ENCODE results near the gene UVRAG. TPM values are rescaled to one million over a fixed set of nuclear protein-coding genes. Genes with fewer than 3 reads are reported as not detected.

Gene UVRAG
- total and polyA plus RNA-seq, 2 of the 4 experiments (the other 2 are of a cell fraction): 5.6 to 10.9 TPM

GRCh38 chr11:75940911-75941310, 125.9 kb downstream of the UVRAG start:
- POLR2A ChIA-PET (ENCODE audit: unreplicated experiment): no interaction called here
- Histone ChIP-seq H3K36me3 (ENCODE audit: control insufficient read depth, insufficient read depth, low read length) (no peaks in the 10 kb centered on the region), H3K4me2 (ENCODE audit: low read depth, low read length) (no peak overlapping the region), H4K20me1 (ENCODE audit: insufficient read depth, low read length) (no peaks in the 10 kb centered on the region; the same call in 1 of the 2 replicates), H3K56ac (ENCODE audit: extremely low read depth, insufficient read depth, low read length) (no peak overlapping the region), H2AK9ac (replicated peaks; ENCODE audit: low read depth, low read length, poor library complexity) (no peak overlapping the region), H4K91ac (ENCODE audit: insufficient read depth, low read depth, low read length) (no peak overlapping the region), H3K4me3 (ENCODE audit: insufficient read depth, low read depth, low read length) (no peak overlapping the region), H4K5ac (ENCODE audit: low read depth, low read length) (no peak overlapping the region), H3K18ac (ENCODE audit: low read depth, low read length) (no peak overlapping the region), H3K27ac (ENCODE audit: insufficient read depth, low read length) (no peak overlapping the region), H2AFZ (replicated peaks; ENCODE audit: low read length, poor library complexity) (no peak overlapping the region), H3K4me1 (ENCODE audit: control insufficient read depth, insufficient read depth, low read length) (peaks cover 3% of the 10 kb centered on the region), H2AK5ac (ENCODE audit: low read depth, low read length) (no peak overlapping the region), H2BK120ac (ENCODE audit: low read depth, low read length) (no peak overlapping the region), H3K9me3 (ENCODE audit: control insufficient read depth, insufficient read depth, low read length) (no peaks in the 10 kb centered on the region), H2BK20ac (ENCODE audit: low read depth, low read length) (no peak overlapping the region), H4K8ac (ENCODE audit: low read depth in 2 of 2, low read length in 2 of 2) (no peak overlapping the region), H2BK15ac (ENCODE audit: low read depth, low read length) (no peak overlapping the region), H3K79me1 (ENCODE audit: low read depth in 1 of 2, low read length in 2 of 2) (peaks cover 0 to 7% of the 10 kb centered on the region in 2 experiments; a peak in 2 of 4 replicates), H3K23ac (ENCODE audit: low read depth, low read length) (no peak overlapping the region), H3K4ac (ENCODE audit: low read depth, low read length) (no peak overlapping the region), H3K9ac (ENCODE audit: low read depth, low read length) (no peak overlapping the region), H3K27me3 (ENCODE audit: control insufficient read depth, insufficient read depth, low read length) (no peaks in the 10 kb centered on the region), H3K14ac (replicated peaks; ENCODE audit: low read depth, low read length) (no peak overlapping the region), H3K9me1 (ENCODE audit: insufficient read depth, low read length) (no peaks in the 10 kb centered on the region), H2BK5ac (ENCODE audit: low read depth, low read length, poor library complexity, severe bottlenecking) (no peak overlapping the region)
- dilution Hi-C loops (cut with HindIII; ENCODE audit: low sequenced_read_pairs, unreplicated experiment) (no loop called here), intact Hi-C loops (cut with micrococcal nuclease) (no loop called here), in situ Hi-C loops (cut with MboI; ENCODE audit: low sequenced_read_pairs) (no loop called here)
- TF ChIP-seq RFX5 (IDR thresholded peaks at IDR 0.05; ENCODE audit: low read depth, low read length): no peak
- no peak for TF ChIP-seq FOS (IDR thresholded peaks at IDR 0.05; ENCODE audit: low read depth, low read length)
- no peak for TF ChIP-seq BHLHE40 (IDR thresholded peaks at IDR 0.05; ENCODE audit: low read depth, low read length)
- no peak for TF ChIP-seq CTCF (conservative IDR thresholded peaks at IDR 0.05; ENCODE audit: low read depth, low read length)
- TF ChIP-seq ELK1 (IDR thresholded peaks at IDR 0.05; ENCODE audit: borderline replicate concordance, low read depth, low read length): no peak
- TF ChIP-seq MAZ (IDR thresholded peaks at IDR 0.05; ENCODE audit: borderline replicate concordance, low read depth, low read length): no peak
- no peak for TF ChIP-seq USF2 (IDR thresholded peaks at IDR 0.05; ENCODE audit: low read depth, low read length)
- TF ChIP-seq POLR2A (IDR thresholded peaks at IDR 0.05; ENCODE audit: low read depth, low read length): no peak
- CTCF ChIA-PET: interaction anchor here (0.6 kb wide), 1 partner anchor 51 kb away, joined by 5 read pairs; no protein-coding TSS in a partner anchor
- no TSS peak for BruUV-seq (replicated peaks)
- no peak for DNase-seq
- no peak for ATAC-seq (ENCODE audit: low read depth)

All from IMR-90 (cell line).